Suprapubic skin (tissue), 4 donors: Measurements from ENCODE around the gene RICTOR. TPM values are rescaled to one million over a fixed set of nuclear protein-coding genes. Genes with fewer than 3 reads are reported as not detected.
A peak's percentile ranks its signal among the peaks of the same experiment; 100 is the strongest.

Source experiments
- DNase-seq, 2 donors: peaks; one replicate each; pipeline ENCODE4 v3.0.0-alpha.2; 2019; ENCODE audit warnings: low spot score in 2 of 2
- H3K27ac ChIP-seq: fragments of 200-600 bp; sonication (generic); one replicate; pipeline ENCODE4 v1.5.1; 2019
- H3K27me3 ChIP-seq: fragments of 200-600 bp; sonication (generic); one replicate; pipeline ENCODE4 v1.5.1; 2019
- H3K36me3 ChIP-seq: fragments of 200-600 bp; sonication (generic); one replicate; pipeline ENCODE4 v1.5.1; 2019
- H3K4me1 ChIP-seq: fragments of 200-600 bp; sonication (generic); one replicate; pipeline ENCODE4 v1.5.1; 2019
- H3K4me3 ChIP-seq: fragments of 200-600 bp; sonication (generic); one replicate; pipeline ENCODE4 v1.5.1; 2019; ENCODE audit warnings: mild to moderate bottlenecking
- H3K9me3 ChIP-seq: fragments of 200-600 bp; sonication (generic); one replicate; pipeline ENCODE4 v1.5.1; 2019
- CTCF ChIP-seq, 2 donors: fragments of 200-600 bp in 1 of 2; fragments of 450-650 bp in 1 of 2; sonication (generic) in 1 of 2; IDR thresholded peaks; one replicate each; pipeline ENCODE4 v1.5.1; 2016 to 2019; ENCODE audit warnings: antibody characterized with exemption in 2 of 2, mild to moderate bottlenecking in 1 of 2, moderate library complexity in 1 of 2
- EP300 ChIP-seq: sonication (generic); formaldehyde crosslinking; IDR thresholded peaks from one replicate; pipeline ENCODE4 v1.6.1; 2017; ENCODE audit warnings: antibody characterized with exemption
- POLR2A ChIP-seq, 2 donors: fragments of 450-650 bp; IDR thresholded peaks; one replicate each; pipeline ENCODE4 v1.6.1; 2017; ENCODE audit warnings: antibody characterized with exemption in 2 of 2, mild to moderate bottlenecking in 2 of 2, moderate library complexity in 2 of 2
- POLR2AphosphoS5 ChIP-seq, 3 donors: sonication (generic); formaldehyde crosslinking; IDR thresholded peaks; one replicate each; pipeline ENCODE4 v1.6.1; 2017; ENCODE audit warnings: antibody characterized with exemption in 3 of 3
- WGBS: methylation state at CpG from one replicate; pipeline ENCODE4 v1.1.5; 2018; 5-methylcytosine and 5-hydroxymethylcytosine counted together
- total RNA-seq, 4 donors: library from RNA; depleted of rRNA; stranded (reverse); fragments of >200 nt; gene quantifications; one replicate each; pipeline ENCODE4 v1.1.0, GENCODE V29; 2016

RICTOR gene
- total RNA-seq, 4 donors from 2014 or later: 24.9 to 92.6 (median 28.7) TPM

- no peaks in the 10 kb centered on the region for H3K27me3 ChIP-seq
- WGBS: no CpG with 5 or more reads among the region's 29 CpGs
- peak overlapping the region; percentile 97 for H3K27ac ChIP-seq
- no peak for TF ChIP-seq POLR2A (IDR thresholded peaks at IDR 0.05)
- no peak for TF ChIP-seq CTCF (IDR thresholded peaks at IDR 0.05)
- no peak for TF ChIP-seq POLR2AphosphoS5 (IDR thresholded peaks at IDR 0.05)
- no peak for TF ChIP-seq EP300
- H3K9me3 ChIP-seq: no peaks in the 10 kb centered on the region
- peak overlapping the region; percentile 75 for H3K4me3 ChIP-seq
- DNase-seq: peak in 1 of 2 donors; percentile 68
- peaks cover 33% of the 10 kb centered on the region for H3K4me1 ChIP-seq
- no peaks in the 10 kb centered on the region for H3K36me3 ChIP-seq
Observed at GRCh38 chr5:39073767-39074016, 507 bp downstream of the RICTOR start.

- TF ChIP-seq POLR2A (IDR thresholded peaks at IDR 0.05): no peak
- no peak for TF ChIP-seq POLR2AphosphoS5 (IDR thresholded peaks at IDR 0.05)
- TF ChIP-seq CTCF (IDR thresholded peaks at IDR 0.05): no peak
- TF ChIP-seq EP300: no peak
- Histone ChIP-seq H3K27me3 (no peaks in the 10 kb centered on the region), H3K9me3 (no peaks in the 10 kb centered on the region), H3K4me3 (peak overlapping the region; percentile 75), H3K27ac (peak overlapping the region; percentile 97), H3K4me1 (peaks cover 33% of the 10 kb centered on the region), H3K36me3 (peaks cover under 1% of the 10 kb centered on the region)
- DNase-seq: no peak
- 1% methylated on average over 25 of the region's 27 CpGs for WGBS
Observed at GRCh38 chr5:39072925-39073766, 1.1 kb downstream of the RICTOR start.

- H3K9me3 ChIP-seq: no peaks in the 10 kb centered on the region
- H3K27me3 ChIP-seq: no peaks in the 10 kb centered on the region
- DNase-seq: no peak
- no peak overlapping the region for H3K27ac ChIP-seq
- TF ChIP-seq CTCF (IDR thresholded peaks at IDR 0.05) (no peak), POLR2AphosphoS5 (IDR thresholded peaks at IDR 0.05) (no peak), EP300 (no peak), POLR2A (IDR thresholded peaks at IDR 0.05) (no peak)
- 97% methylated on average over 3 of the region's 3 CpGs for WGBS
- H3K4me3 ChIP-seq: no peak overlapping the region
- H3K36me3 ChIP-seq: peaks cover 11% of the 10 kb centered on the region
- peaks cover 30% of the 10 kb centered on the region for H3K4me1 ChIP-seq
Observed at GRCh38 chr5:39068099-39068498, 6.1 kb downstream of the RICTOR start.

- no peaks in the 10 kb centered on the region for H3K9me3 ChIP-seq
- no peaks in the 10 kb centered on the region for H3K27me3 ChIP-seq
- peaks cover 17% of the 10 kb centered on the region for H3K4me1 ChIP-seq
- no peak for DNase-seq
- H3K27ac ChIP-seq: no peak overlapping the region
- H3K4me3 ChIP-seq: no peak overlapping the region
- peaks cover 11% of the 10 kb centered on the region for H3K36me3 ChIP-seq
- no peak for TF ChIP-seq EP300
- TF ChIP-seq CTCF (IDR thresholded peaks at IDR 0.05): no peak
- no peak for TF ChIP-seq POLR2A (IDR thresholded peaks at IDR 0.05)
- TF ChIP-seq POLR2AphosphoS5 (IDR thresholded peaks at IDR 0.05): no peak
- 97% methylated on average over 3 of the region's 3 CpGs for WGBS
Observed at GRCh38 chr5:39064450-39064849, 9.7 kb downstream of the RICTOR start.

GRCh38 chr5:39063037-39063436, 11.2 kb downstream of the RICTOR start:
- TF ChIP-seq EP300: no peak
- no peak for TF ChIP-seq POLR2AphosphoS5 (IDR thresholded peaks at IDR 0.05)
- no peak for TF ChIP-seq CTCF (IDR thresholded peaks at IDR 0.05)
- TF ChIP-seq POLR2A (IDR thresholded peaks at IDR 0.05): no peak
- WGBS: 62% methylated on average over 2 of the region's 2 CpGs
- Histone ChIP-seq H3K36me3 (peaks cover 9% of the 10 kb centered on the region), H3K27ac (no peak overlapping the region), H3K4me3 (no peak overlapping the region), H3K9me3 (no peaks in the 10 kb centered on the region), H3K27me3 (no peaks in the 10 kb centered on the region), H3K4me1 (peaks cover 30% of the 10 kb centered on the region)
- DNase-seq: no peak
